ENCODE data around the gene BRD3OS. TPM values are rescaled to one million over a fixed set of nuclear protein-coding genes. Genes with fewer than 3 reads are reported as not detected.
A peak's percentile ranks its signal among the peaks of the same experiment; 100 is the strongest.

BRD3OS gene
- total and polyA plus RNA-seq, 10 of the 15 experiments (the other 5 are each of a cell fraction or from before 2014, with no cell fraction given), result 2.1 to 13.7 (median 10.7) TPM

DNA sequence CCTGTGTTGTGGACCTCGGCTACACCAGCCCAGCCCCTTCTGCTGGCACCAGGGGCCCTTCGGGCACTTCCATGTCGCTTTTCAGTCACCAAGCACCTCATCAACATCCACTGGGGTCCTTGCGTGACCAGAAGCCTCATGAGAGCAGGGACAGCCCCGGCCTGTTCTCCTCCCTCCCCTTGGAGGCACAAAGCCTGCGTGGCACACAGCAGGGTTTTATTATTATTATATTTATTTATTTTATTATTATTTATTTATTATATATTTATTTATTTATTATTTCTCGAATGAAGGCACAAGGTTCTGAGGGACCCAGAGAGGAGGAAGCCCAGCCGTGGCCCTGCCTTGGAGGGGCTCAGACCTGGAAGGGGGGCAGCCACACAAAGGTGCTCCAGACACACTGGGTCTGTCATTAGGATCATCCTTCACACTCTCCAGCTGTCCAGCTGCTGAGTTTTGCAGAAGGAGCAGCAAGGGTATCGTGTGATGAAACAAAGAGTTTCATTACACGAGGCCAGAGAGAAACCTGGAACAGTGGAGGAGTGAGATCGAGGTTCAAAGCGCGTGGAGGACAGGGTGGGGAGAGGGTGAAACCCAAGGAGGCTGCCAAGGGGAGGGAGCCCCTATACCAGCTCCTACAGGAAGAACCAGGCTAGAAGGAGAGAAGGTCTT, 38.4 kb upstream of the BRD3OS start:
- POLR2A ChIA-PET, result interaction anchor here (0.6 kb wide), 1 partner anchor 19 kb away, joined by 3 read pairs; no protein-coding TSS in a partner anchor
- H2AFZ ChIP-seq (ENCODE audit: control insufficient read depth, low read depth, low read length), result no peak overlapping the region
- H3K4me3 ChIP-seq, result no peak overlapping the region
- RAD21 ChIA-PET (ENCODE audit: unreplicated experiment), result no interaction called here
- ATAC-seq (no peak), DNase-seq (ENCODE audit: low read depth, low spot score) (no peak), FAIRE-seq (no peak)
- peaks cover 86% of the 10 kb centered on the region for H3K79me2 ChIP-seq (ENCODE audit: control insufficient read depth, insufficient read depth, low read length)
- H3K36me3 ChIP-seq (ENCODE audit: control insufficient read depth in 2 of 2, insufficient read depth in 2 of 2, low read length in 1 of 2), result no peaks in the 10 kb centered on the region; a peak in 3 of 4 replicates
- H3K9ac ChIP-seq (ENCODE audit: control insufficient read depth, insufficient read depth, low read length), result no peak overlapping the region
- WGBS (ENCODE audit: insufficient coverage, insufficient replicate concordance, low lambda C conversion rate, missing lambda C conversion rate), result 86% methylated on average over 13 of the region's 13 CpGs
- H3K27ac ChIP-seq (ENCODE audit: control insufficient read depth, insufficient read depth), result no peak overlapping the region
- intact Hi-C loops (cut with micrococcal nuclease; ENCODE audit: unreplicated experiment) (no loop called here), in situ Hi-C loops (cut with MboI) (no loop called here)
- peaks cover 6% of the 10 kb centered on the region for H3K4me1 ChIP-seq (ENCODE audit: control insufficient read depth, insufficient read depth, low read length)
- H3K27me3 ChIP-seq (replicated peaks in 1 of 2; ENCODE audit: control insufficient read depth in 2 of 2, insufficient read depth in 2 of 2, low read length in 1 of 2), result no peaks in the 10 kb centered on the region
- TF ChIP-seq CHD4 (IDR thresholded peaks at IDR 0.05) (no peak), PAX5 (IDR thresholded peaks at IDR 0.05; ENCODE audit: borderline replicate concordance, low read depth, low read length) (no peak), MEF2A (IDR thresholded peaks at IDR 0.05; ENCODE audit: insufficient read depth, low read depth, low read length) (no peak), MTA3 (IDR thresholded peaks at IDR 0.05; ENCODE audit: borderline replicate concordance, low read length) (no peak), PML (IDR thresholded peaks at IDR 0.05; ENCODE audit: low read length) (no peak), ZSCAN29 (IDR thresholded peaks at IDR 0.05) (no peak), IRF4 (IDR thresholded peaks at IDR 0.05; ENCODE audit: low read depth, low read length) (no peak), TBL1XR1 (IDR thresholded peaks at IDR 0.05; ENCODE audit: low read depth, low read length) (no peak), RCOR1 (conservative IDR thresholded peaks at IDR 0.05; ENCODE audit: low read depth, low read length) (no peak), PAX8 (IDR thresholded peaks at IDR 0.05) (no peak)
- TF ChIP-seq, protein P1, sequence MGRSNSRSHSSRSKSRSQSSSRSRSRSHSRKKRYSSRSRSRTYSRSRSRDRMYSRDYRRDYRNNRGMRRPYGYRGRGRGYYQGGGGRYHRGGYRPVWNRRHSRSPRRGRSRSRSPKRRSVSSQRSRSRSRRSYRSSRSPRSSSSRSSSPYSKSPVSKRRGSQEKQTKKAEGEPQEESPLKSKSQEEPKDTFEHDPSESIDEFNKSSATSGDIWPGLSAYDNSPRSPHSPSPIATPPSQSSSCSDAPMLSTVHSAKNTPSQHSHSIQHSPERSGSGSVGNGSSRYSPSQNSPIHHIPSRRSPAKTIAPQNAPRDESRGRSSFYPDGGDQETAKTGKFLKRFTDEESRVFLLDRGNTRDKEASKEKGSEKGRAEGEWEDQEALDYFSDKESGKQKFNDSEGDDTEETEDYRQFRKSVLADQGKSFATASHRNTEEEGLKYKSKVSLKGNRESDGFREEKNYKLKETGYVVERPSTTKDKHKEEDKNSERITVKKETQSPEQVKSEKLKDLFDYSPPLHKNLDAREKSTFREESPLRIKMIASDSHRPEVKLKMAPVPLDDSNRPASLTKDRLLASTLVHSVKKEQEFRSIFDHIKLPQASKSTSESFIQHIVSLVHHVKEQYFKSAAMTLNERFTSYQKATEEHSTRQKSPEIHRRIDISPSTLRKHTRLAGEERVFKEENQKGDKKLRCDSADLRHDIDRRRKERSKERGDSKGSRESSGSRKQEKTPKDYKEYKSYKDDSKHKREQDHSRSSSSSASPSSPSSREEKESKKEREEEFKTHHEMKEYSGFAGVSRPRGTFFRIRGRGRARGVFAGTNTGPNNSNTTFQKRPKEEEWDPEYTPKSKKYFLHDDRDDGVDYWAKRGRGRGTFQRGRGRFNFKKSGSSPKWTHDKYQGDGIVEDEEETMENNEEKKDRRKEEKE (IDR thresholded peaks at IDR 0.05), result no peak
- TF ChIP-seq, protein P2, sequence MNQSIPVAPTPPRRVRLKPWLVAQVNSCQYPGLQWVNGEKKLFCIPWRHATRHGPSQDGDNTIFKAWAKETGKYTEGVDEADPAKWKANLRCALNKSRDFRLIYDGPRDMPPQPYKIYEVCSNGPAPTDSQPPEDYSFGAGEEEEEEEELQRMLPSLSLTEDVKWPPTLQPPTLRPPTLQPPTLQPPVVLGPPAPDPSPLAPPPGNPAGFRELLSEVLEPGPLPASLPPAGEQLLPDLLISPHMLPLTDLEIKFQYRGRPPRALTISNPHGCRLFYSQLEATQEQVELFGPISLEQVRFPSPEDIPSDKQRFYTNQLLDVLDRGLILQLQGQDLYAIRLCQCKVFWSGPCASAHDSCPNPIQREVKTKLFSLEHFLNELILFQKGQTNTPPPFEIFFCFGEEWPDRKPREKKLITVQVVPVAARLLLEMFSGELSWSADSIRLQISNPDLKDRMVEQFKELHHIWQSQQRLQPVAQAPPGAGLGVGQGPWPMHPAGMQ (IDR thresholded peaks at IDR 0.05; ENCODE audit: borderline replicate concordance), result no peak
- TF ChIP-seq, protein P3, sequence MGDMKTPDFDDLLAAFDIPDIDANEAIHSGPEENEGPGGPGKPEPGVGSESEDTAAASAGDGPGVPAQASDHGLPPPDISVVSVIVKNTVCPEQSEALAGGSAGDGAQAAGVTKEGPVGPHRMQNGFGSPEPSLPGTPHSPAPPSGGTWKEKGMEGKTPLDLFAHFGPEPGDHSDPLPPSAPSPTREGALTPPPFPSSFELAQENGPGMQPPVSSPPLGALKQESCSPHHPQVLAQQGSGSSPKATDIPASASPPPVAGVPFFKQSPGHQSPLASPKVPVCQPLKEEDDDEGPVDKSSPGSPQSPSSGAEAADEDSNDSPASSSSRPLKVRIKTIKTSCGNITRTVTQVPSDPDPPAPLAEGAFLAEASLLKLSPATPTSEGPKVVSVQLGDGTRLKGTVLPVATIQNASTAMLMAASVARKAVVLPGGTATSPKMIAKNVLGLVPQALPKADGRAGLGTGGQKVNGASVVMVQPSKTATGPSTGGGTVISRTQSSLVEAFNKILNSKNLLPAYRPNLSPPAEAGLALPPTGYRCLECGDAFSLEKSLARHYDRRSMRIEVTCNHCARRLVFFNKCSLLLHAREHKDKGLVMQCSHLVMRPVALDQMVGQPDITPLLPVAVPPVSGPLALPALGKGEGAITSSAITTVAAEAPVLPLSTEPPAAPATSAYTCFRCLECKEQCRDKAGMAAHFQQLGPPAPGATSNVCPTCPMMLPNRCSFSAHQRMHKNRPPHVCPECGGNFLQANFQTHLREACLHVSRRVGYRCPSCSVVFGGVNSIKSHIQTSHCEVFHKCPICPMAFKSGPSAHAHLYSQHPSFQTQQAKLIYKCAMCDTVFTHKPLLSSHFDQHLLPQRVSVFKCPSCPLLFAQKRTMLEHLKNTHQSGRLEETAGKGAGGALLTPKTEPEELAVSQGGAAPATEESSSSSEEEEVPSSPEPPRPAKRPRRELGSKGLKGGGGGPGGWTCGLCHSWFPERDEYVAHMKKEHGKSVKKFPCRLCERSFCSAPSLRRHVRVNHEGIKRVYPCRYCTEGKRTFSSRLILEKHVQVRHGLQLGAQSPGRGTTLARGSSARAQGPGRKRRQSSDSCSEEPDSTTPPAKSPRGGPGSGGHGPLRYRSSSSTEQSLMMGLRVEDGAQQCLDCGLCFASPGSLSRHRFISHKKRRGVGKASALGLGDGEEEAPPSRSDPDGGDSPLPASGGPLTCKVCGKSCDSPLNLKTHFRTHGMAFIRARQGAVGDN (IDR thresholded peaks at IDR 0.05), result no peak
- SMC1A ChIA-PET (ENCODE audit: uncharacterized antibody, unreplicated experiment), result no interaction called here
- no peaks in the 10 kb centered on the region for H3K9me3 ChIP-seq (replicated peaks; ENCODE audit: control insufficient read depth, insufficient read depth, low read length)
- H4K20me1 ChIP-seq (ENCODE audit: control insufficient read depth, insufficient read depth), result peaks cover 6% of the 10 kb centered on the region; the same call in 1 of the 2 replicates
- no TSS peak for BruUV-seq (replicated peaks)
- CTCF ChIA-PET, result no interaction called here
- H3K4me2 ChIP-seq (ENCODE audit: control insufficient read depth, insufficient read depth), result peak overlapping the region; percentile 62; the same call in 1 of the 2 replicates

Data from GM12878 (cell line).